Measurements from ENCODE around the gene ZNF664.

Gene ZNF664

GRCh38 chr12:124035163-124035562, 62.1 kb downstream of the ZNF664 start:
- no peak for DNase-seq

- DNase-seq: no peak
These were observed 63.2 kb downstream of the ZNF664 start for GRCh38 chr12:124036171-124036598.

- DNase-seq: peak; percentile 42
These were observed 63.7 kb downstream of the ZNF664 start for GRCh38 chr12:124036657-124037109.

GRCh38 chr12:124037331-124037730, 64.3 kb downstream of the ZNF664 start:
- DNase-seq: no peak

- DNase-seq: no peak
These were observed 66.3 kb downstream of the ZNF664 start for GRCh38 chr12:124039276-124039675.

GRCh38 chr12:124040291-124040690, 67.3 kb downstream of the ZNF664 start:
- no peak for DNase-seq

GRCh38 chr12:124040737-124041136, 67.7 kb downstream of the ZNF664 start:
- no peak for DNase-seq

- no peak for DNase-seq
These were observed 68.9 kb downstream of the ZNF664 start for GRCh38 chr12:124041907-124042306.

GRCh38 chr12:124044021-124044420, 71.0 kb downstream of the ZNF664 start:
- no peak for DNase-seq

GRCh38 chr12:124044809-124045321, 71.8 kb downstream of the ZNF664 start:
- DNase-seq: no peak

- no peak for DNase-seq
These were observed 72.8 kb downstream of the ZNF664 start for GRCh38 chr12:124045671-124046455.

- no peak for DNase-seq
These were observed 73.4 kb downstream of the ZNF664 start for GRCh38 chr12:124046456-124046740.

- no peak for DNase-seq
These were observed 74.1 kb downstream of the ZNF664 start for GRCh38 chr12:124047045-124047566.

GRCh38 chr12:124049451-124050094, 76.6 kb downstream of the ZNF664 start:
- no peak for DNase-seq

GRCh38 chr12:124053851-124054250, 80.8 kb downstream of the ZNF664 start:
- DNase-seq: no peak

- no peak for DNase-seq
These were observed 82.1 kb downstream of the ZNF664 start for GRCh38 chr12:124055066-124055465.

- DNase-seq: no peak
These were observed 84.7 kb downstream of the ZNF664 start for GRCh38 chr12:124057691-124058090.

GRCh38 chr12:124059752-124060151, 86.7 kb downstream of the ZNF664 start:
- no peak for DNase-seq

Measured in activated naive CD4-positive, alpha-beta T cell treated with Interleukin-2 at 50 U/mL for 16 hours (primary cell).